HG03066 (cell line): ENCODE results near the gene CYGB.
"Not testable (repeated sequence)": the region's sequence is repeated elsewhere in the genome, so short reads cannot be mapped to it uniquely, and the experiment has no call there.

ENCODE experiments used
- ATAC-seq: cut with Tn5 transposase; IDR thresholded peaks from one replicate; pipeline ENCODE4 v1.9.1; 2021; ENCODE audit warnings: low read depth; ENCODE audit not compliant: unreplicated experiment

Gene CYGB

DNA sequence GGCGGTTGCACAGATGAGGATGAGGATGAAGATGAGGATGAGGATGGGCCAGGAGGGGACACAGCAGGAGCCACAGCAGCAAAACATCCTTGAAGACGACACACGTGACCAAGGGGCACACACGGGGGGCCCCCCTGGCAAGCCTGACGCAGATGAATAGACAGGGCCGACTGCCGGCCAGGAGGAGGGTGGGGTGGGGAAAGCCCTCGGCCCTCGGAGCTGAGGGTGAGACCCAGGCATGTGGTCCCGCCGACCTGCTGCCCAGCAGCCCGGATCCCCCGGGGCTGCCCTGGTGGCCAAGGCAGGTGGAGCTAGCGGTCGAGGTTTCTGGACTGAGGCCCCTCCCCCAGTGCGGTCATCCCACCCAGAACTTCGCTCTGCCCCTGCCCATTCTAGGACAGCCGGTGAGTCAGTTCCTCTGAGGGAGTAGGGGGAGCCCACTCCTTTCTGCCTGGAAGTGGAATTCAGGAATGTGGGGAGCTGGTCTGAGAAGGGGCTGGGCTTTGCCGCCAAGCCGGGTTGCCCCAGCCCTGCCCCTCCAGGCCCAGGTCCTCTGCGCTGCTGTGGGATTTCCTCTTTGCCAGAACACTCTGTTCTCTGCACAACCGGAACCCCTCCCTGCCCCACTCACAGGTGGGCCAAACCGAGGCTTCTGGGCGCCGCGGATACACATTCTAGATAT, 9.9 kb downstream of the CYGB start:
- ATAC-seq, result peak; percentile 50

DNA sequence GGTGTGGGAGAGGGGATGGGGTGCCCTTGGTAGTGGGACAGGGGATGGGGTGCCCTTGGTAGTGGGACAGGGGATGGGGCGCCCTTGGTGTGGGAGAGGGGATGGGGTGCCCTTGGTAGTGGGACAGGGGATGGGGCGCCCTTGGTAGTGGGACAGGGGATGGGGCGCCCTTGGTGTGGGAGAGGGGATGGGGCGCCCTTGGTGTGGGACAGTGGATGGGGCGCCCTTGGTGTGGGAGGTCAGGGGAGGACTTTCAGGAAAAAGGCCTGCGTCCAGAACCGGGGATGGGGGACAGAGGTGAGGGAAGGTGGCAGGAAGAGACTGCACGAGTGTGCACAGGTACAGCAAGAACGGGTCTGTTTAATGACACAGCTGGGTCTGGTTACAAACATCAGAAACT, 10.5 kb downstream of the CYGB start:
- ATAC-seq, result not testable (repeated sequence)

DNA sequence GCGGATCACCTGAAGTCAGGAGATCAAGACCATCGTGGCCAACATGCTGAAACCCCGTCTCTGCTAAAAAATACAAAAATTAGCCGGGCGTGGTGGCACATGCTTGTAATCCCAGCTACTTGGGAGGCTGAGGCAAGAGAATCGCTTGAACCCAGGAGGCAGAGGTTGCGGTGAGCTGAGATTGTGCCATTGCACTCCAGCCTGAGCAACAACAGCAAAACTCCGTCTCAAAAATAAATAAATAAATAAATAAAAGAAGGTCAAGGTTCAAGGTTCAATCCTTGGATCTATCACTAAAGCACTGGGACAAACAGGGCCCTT, 12.0 kb downstream of the CYGB start:
- not testable (repeated sequence) for ATAC-seq

DNA sequence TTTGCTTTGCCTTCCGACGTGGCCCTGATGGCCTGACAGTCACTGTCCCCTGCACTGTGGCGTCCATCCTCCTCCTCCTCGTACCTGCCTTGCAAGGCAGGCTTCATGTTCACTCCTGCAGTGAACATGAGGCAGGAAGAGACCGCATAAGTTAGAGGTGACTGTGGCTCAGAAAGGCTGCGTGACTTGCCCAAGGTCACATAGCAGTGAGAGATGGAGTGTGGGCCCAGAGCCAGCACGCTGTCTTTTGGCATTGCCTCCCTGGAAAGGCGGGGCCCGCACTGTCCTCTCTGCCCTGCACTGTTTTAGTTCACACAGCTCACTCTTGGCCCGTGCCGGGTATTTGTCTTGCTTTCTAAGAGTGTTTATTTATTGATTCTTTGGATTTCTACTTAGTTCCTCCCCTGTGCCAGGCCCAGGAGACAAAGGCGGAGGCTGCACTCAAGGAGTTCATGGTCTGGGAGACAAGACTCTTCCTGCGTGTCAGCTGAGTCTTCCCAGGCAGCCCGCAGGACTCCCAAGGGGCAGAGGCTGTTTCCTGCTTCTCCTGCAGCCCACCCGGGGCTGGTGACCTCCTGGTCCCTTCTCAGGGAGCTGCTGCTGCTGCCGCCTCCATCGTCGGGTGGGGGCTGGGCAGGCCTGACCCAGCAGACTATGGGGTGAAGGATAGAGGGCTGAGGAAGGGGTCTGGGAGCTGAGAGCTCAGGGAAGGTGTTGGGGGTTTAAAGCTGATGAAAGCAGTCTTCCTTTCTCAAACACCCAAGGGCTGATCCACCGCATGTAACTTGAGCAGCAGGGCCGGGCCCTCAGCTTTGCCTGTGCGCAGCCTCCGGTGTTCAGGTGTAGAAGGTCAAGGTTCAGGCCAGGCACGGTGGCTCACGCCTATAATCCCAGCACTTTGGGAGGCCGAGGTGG, 12.7 kb downstream of the CYGB start:
- ATAC-seq, result no peak

- no peak for ATAC-seq
Observed at GRCh38 chr17:76523084-76524037, 14.1 kb downstream of the CYGB start.

GRCh38 chr17:76521683-76522082, 15.8 kb downstream of the CYGB start:
- ATAC-seq, result not testable (repeated sequence)

- no peak for ATAC-seq
Observed at GRCh38 chr17:76521262-76521661, 16.2 kb downstream of the CYGB start.

- ATAC-seq, result no peak
Observed at GRCh38 chr17:76519048-76519966, 18.2 kb downstream of the CYGB start.

DNA sequence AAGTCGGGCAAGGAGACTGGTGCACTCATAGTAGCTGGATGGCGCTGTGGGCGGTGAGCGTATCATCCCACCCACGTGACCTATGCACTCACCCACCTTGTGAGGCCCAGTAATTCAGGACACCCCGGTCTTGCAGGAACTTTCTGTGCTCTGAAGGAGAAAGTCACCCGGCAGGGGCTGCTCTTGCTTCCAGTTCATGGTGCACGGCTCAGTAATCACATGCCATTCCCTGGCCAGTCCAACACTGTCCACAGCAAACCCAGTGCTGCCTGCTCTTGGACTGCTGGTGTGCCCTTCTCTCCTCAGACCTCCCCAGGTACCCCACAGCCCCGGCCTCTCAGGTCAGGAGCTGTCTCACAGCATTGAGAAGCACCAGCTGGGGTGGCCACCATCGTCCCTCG, 19.9 kb downstream of the CYGB start:
- ATAC-seq, result no peak

DNA sequence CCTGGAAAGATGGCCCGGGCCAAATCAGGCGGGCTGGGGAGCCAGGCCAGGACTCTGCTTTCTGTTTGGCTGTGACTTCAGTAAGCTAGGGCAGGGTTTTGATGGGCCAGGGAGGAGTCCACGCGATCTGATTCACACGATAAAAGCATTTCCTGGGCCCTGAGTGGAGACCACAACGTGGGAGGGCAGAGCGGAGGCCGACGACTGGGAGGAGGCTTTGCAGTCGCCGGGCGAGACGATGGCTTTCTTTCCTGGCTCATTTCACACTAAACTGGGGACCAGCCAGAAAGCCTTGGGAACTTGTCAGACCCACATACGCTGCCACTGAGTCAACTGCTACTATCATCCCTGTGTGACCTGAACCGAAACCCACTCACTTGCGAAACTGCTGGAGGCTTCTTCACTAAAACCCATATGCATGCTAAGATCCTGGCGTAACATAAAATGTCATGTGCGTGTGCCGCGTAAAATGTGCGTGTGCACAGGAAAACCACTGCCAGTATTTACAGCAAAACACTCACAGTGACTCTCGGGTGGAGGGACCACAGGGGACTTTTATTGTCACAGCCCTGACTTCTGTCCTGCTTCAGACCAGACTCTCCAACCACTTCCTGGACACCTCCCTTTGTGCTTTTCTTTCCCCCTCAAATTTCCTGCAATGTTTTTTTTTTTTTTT, 22.1 kb downstream of the CYGB start:
- ATAC-seq, result no peak

DNA sequence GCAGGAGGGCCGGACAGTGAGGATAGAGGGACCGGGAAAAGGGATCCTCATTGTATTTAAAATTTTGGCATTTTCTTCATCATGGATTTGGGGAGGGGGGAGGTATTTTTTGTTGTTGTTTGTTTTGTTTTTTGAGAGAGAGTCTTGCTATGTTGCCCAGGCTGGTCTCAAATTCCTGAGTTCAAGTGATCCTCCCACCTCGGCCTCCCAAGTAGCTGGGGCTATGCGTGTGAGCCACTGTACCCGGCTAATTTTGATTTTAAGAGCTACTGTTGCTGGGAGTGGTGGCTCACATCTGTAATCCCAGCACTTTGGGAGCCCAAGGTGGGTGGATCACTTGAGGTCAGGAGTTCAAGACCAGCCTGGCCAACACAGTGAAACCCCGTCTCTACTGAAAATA, 23.2 kb downstream of the CYGB start:
- ATAC-seq, result not testable (repeated sequence)

- no peak for ATAC-seq
Observed at GRCh38 chr17:76513306-76513692, 24.2 kb downstream of the CYGB start.

DNA sequence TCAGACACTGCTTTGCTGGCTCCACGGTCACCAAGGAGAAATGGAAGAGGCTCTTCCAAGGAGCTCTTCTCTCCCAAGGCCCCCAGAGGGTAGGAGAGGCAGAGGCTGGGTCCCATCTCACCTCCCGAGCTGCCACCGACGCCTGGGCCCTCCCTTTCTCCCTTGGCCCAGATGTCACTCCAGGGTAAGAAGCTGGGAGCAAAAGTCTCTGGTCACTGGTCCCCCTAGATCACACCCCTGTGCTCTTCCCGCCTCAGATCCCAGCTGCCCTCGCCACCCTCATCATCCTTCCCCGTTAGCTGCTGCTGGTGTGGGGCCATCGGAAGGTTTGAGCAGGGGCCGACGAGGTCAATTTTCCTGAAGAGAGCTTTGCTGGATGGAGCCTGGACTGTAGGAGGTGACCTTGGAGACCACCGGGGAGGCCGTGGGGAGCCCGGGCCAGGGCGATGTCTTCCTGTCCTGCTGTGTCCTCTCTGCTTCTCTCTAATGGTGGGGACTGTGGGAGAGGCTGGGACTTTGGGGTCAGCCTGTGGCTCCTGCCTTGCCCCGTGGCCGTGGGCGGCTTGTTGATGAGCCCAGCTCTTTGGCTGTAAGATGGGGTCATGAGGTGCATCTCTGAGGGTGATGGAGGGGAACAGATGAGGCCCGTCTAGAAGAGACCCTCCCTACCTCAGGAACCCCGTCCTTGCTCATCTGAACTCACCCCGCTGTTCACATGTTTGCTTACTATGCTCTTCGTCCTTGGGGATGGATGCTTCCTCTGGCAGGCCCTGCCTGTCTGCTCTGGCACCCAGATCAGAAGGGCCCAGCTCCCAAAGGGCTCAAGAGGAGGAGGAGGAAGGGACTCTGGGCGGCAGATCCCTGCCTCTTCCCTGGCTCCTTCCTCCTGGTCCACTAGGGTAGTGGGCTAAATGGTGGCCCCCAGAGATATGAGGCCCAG, 24.9 kb downstream of the CYGB start:
- ATAC-seq, result no peak

DNA sequence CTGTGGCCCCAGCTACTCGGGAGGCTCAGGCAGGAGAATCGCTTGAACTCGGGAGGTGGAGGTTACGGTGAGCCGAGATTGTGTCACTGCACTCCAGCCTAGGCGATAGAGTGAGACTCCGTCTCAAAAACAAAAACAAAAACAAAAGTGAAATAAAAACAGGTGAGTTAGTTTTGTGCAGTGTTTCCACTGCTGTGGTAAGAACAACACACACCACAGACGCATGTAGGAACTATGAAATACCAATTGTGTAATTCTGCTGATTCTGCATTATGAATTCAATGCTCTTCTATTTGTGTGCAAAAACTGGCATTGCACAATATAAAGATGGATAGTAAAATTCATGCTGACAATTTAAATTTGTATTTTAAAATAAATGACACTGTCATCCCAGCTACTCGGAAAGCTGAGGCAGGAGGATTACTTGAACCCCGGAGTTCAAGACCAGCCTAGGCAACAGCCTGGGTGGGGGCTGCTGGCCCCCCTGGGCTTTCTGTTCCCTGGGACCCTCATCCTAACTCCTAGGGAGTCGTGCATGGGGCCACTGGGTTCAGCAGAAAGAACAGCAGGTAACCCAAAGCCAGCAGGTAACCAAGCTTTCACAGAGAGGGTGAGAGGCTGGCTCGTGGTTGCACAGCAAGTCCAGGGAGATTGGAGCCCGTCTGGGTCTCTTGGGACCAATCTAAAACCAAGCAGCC, 25.7 kb downstream of the CYGB start:
- no peak for ATAC-seq

DNA sequence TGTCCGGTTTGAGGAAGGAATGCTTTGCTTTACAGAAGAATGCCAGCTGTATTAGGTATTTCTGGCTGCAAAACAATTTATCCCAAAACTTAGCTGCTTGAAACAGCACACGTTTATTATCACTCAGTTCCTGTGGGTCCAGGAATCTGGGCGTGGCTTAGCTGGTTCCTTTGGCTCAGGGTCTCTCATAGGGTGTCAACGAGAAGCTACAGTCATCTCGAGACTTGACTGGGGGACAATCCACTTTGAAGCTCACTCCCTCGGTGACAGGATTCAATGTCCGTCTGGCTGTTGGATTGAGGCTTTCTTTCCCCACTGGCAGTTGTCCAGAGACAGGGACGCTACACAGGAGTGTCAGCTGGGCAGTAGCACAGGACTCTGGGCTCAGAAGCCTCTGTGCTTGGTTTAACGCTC, 26.7 kb downstream of the CYGB start:
- no peak for ATAC-seq

DNA sequence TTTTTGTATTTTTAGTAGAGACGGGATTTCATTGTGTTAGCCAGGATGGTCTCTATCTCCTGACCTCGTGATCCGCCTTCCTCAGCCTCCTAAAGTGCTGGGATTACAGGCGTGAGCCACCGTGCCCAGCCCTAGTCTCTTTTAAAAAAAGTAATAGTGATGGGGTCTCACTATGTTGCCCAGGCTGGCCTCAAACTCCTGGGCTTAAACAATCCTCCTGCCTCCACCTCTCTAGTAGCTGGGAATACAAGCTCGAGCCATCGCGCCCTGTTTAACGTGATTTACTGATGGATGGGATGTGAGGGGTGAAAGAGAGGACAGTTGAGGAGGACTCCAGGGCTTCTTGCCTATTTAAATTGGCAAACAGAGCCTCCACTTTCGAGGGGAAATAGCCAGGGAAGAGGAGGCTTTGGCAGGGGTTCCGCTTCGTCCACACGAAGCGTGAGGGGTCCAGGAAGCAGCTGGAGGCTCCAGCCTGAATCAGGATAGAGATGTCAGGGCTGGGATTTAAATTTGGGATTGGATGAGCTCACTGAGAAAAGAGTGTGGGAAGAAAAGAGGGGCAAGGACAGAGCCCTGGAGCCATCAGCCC, 28.9 kb downstream of the CYGB start:
- not testable (repeated sequence) for ATAC-seq
